Measurements from ENCODE around the gene ZFYVE28.

- TF ChIP-seq CTCF (IDR thresholded peaks at IDR 0.05; ENCODE audit: low read depth, low read length, poor library complexity, severe bottlenecking) (no peak), EZH2phosphoT487 (IDR thresholded peaks at IDR 0.05; ENCODE audit: borderline replicate concordance, low read length) (no peak)
Measured at GRCh38 chr4:2425386-2426068, 7.1 kb upstream of the ZFYVE28 start.
